C4-2B (cell line): ENCODE measurements around the gene PRSS37.

Experiments
- CTCF ChIP-seq: fragments of 450-650 bp; conservative IDR thresholded peaks from 2 replicates; pipeline ENCODE4 v1.5.1; 2017; ENCODE audit warnings: mild to moderate bottlenecking
- ZFX ChIP-seq: fragments of 450-650 bp; IDR thresholded peaks from 2 replicates; pipeline ENCODE4 v1.6.1; 2017

- TF ChIP-seq CTCF, result no peak
- TF ChIP-seq ZFX, result no peak
Observed at GRCh38 chr7:141860207-141860606, 18.9 kb upstream of the PRSS37 start.
